HG03064 (cell line): ENCODE results near the gene FUCA2.
A peak's percentile ranks its signal among the peaks of the same experiment; 100 is the strongest.
"Not testable (repeated sequence)": the region's sequence is repeated elsewhere in the genome, so short reads cannot be mapped to it uniquely, and the experiment has no call there.

Experiments
- ATAC-seq: cut with Tn5 transposase; IDR thresholded peaks from one replicate; pipeline ENCODE4 v1.9.1; 2021; ENCODE audit warnings: low read depth; ENCODE audit not compliant: unreplicated experiment

Gene FUCA2

DNA sequence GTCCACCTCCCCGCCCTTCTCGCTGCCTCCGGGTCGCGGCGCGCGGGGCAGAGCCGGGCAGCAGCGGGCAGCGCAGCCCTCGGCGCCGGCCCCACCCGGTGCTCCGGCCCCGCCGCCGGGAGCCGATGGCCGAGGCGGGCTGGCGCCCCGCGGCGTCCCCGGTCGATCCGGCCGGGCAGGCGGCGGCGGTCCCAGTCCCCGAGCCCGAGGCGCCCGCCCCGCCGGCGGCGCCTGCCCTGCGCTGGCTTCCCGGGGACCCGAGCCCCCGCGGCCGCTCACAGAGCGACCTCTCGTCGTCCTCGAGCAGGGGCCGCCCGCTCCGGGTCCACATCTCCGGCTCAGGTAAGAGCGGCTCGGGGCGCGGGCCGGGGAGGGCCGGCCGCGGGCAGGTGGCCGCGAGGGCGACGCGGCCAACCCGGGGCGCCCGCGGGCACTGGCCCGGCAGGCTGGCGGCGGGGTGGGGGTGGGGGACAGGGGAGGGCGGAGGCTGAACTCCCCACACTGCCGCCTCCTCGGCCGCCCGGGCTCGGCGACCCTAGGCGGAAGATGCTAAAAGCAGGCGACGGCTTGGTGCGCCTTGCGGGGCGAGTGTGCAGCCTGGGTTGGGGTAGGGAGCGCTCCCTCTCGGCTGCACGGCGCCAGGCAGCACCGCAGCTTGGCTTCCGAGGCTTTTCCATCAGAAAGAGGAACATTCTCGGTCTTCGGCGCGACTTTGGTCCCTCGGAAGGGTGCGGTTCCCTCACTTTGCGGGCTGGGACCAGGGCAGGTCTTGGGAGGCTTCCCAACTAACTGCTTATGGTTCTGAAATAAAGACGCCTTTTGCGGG is 25.6 kb upstream of the FUCA2 start:
- ATAC-seq, result peak; percentile 68

DNA sequence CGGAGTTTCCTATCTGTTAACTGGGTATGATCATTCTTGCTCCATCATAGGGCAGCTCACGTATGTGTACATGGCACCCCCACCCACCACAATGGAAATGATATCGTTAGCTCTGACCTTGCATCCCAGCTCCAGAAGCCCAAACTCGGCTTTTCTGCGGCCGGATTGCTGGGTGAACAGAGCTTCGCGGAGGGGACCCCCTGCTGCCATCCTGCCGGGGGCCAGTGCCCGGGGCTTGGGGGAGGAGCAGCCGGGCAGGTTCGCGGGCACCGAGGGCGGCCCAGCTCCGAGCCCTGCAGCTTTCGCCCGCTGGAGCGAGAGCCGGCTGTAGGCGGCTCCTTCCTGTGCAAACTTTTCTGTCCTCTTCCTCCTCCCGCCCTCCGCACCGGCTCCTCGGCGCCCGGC is 24.9 kb upstream of the FUCA2 start:
- ATAC-seq, result peak; percentile 71

DNA sequence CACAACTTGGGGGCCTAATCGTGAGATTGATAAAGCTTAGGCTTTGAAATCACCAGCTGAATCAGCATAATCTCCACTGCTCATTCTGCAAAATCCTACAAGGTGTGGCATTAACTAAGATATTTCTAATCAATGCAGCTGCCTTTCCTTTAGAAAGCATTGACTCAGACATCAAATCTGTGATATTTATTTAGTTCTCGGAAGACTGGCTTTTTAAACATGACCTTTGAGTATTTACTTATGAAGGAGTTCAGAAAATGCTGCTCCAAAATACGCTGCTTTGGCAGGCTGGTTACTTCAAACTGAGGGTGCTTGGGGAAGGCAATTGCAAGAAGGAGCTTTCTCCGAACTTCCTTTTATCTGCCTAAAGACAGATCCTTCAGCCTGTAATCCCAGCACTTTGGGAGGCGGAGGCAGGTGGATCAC is 23.7 kb upstream of the FUCA2 start:
- no peak for ATAC-seq

DNA sequence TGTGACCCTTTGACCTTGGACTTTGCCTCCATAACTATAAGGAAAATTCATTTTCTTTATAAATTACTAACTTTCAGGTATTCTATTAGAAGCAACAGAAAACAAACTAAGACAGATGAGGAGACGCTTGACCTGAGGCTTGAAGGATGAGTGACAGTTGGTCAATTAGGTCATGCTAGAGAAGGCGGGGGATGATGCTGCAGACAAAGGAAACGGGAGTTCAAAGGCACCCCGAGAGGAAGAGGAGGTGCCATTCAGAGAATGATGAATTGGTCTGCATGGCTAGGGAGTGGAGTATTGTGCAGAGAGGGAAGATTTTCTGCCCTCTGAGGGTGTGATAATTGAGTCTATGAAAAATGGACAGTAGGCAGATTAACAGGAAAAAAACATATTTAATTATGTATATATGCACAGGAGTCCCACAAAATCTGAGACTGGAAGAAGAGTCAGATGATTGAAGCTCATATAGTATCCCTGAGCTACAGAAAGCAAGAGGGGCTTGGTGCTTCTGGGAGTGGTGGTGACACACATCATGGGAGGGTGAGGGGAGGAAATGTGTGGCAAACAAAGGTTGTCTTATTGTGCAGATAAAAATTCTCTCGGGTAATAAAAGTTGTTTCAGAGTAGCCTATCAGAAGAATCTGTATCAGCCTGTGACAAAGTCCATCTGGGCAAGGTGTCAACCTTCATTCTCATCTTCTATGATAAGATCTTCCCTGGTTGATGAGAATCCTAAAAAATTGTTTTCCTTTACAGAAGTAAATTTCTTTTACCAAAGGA is 20.4 kb upstream of the FUCA2 start:
- no peak for ATAC-seq

DNA sequence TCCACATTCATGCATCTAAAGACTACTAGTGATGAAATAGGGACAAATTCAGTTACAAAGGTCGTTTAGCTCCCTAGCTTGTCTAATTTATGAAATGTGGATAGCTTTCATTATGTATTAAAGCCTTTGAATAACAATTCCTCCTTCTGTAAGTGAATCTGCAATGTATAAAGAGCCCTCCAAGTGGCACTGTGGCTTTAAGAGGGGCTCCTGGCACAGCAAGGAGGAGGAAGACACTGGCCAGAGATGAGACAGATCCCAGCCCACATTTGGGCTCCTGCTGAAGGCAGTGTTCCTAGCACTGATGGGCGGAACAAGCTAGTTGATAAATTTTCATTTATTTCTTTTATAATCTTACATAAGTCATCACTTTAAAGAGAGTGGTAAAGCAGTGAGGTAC is 17.6 kb upstream of the FUCA2 start:
- no peak for ATAC-seq

DNA sequence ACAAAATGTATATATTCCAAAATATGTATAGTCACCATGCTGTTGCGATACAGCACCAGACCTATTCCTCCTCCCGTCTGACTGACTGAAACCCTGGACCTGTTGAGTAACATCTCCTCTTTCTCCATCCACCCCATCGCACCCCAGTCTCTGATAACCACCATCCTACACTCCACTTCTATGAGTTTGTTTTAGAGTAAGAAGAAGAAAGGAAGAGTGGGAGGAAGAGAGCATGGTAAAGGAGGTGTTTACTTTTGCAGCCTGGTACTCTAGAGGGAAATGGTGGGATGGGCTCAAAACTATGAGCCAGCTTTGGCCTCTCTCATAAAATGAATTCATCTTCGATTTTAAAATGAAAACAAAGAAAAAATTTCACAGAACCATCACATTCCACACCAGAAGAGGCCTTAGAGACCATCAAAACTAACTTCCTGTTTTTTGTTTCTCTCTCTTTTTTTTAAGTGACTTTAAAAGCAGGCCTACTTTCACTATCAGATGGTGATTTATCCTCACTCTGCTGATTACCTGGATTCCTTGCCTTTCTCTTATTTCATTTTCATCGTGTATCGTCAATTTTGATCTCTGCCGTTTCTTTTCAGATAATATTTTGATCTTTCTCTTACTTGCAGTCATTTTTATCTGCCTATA is 16.8 kb upstream of the FUCA2 start:
- ATAC-seq, result no peak

DNA sequence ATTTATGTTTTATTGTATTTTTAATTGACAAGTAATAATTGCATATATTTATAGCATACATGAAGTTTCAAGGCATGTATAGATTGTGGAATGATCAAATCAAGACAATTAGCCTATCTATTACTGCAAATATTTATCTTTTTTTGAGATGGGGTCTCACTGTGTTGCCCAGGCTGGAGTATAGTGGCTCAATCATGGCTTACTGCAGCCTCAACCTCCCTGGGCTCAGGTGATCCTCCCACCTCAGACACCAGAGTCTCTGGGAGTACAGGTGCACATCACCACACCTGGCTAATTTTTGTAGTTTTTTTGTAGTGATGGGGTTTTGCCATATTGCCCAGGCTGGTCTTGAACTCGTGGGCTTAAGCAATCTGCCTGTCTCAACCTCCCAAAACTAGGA is 16.2 kb upstream of the FUCA2 start:
- no peak for ATAC-seq

DNA sequence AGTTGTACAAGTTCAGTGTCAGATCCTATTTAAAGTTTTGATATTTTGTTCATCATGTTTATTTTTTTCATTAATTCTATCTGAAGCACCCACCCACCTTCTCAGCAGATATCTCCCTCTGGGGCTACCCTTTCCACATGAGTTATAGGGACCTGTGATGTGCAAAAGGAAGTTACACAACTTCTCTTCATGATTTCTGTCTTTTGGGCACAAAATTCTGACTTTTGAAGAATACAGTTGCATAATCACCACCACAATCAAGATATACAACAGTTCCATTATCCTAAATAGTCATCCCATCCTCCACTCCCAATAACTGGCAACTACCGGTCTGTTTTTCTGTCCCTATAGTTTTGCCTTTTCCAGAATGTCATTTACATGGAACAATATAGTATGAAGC is 13.8 kb upstream of the FUCA2 start:
- no peak for ATAC-seq

DNA sequence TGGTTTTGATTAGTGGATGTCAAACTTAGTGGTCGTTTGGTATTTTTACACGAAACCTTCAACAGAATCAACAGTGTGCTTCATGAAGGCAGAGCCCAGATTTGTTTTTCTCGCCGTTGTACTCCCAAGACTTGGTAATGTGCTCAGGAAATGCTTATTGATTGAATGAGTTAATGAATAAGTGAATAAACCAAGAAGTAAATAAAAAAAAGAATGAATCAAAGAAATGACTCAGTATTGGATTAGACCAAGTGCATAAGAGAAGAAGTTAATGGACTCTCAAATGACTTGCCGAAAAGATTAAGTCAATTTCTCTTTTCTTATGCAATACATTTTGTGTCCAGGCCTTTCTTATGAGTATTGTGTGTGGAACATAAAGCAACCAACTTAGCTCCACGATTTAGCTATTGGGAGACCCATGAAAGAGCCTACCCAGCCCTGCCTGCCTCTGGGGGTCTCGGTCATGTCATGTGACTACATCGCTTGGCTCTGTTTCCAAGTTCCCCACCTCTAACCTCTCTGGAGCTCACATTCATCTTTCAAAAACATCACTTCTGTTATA is 10.6 kb upstream of the FUCA2 start:
- no peak for ATAC-seq

DNA sequence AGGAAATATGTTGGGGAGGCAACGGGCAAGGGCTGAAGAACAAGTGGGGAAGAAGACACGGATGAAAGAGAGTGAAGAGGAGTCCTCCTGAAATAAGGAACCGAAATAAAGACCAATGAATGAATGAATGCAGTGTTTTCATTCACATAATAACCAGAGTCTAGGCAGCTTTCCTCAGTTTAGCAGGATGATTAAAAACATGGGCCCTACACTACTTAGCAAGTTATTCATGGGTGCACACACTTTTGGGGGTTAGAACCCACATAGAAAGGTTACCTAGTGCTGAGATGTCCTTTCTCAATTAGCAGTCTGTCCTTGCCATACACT is 5.9 kb upstream of the FUCA2 start:
- ATAC-seq, result no peak

DNA sequence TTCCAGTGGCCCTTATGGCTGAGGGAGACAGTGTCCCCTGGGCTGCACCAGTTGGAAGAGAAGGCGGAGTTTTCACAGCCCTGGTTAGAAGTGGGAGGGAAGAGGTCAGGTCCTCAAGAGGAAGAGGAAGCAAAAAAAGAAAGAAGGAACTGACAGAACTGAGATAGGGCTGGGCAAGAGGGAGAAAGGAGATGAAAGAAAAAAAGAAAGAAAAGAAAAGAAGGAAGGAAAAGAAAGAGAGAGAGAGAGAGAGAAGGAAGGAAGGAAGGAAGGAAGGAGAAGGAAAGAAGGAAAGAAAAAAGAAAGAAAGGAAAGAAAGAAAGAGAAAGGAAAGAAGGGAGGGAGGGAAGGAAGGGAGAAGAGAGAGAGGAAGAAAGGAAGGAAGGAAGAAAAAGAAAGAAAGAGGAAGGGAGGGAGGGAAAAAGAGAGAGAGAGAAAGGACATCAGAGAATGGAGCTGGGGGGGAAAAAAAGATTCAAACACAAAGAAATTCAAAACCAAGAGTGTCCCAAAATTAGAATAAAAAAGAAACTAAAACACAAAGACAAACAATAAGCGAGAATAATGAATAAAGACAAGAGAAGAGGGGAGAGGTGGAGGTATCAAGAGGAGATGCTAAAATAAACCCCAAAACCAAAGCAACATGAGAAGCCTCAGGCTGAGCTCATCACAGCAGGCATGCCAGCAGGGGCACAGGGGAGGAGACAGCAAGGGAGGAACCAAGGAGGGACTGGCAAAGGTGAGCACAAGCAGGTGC is 5.3 kb upstream of the FUCA2 start:
- ATAC-seq, result no peak

DNA sequence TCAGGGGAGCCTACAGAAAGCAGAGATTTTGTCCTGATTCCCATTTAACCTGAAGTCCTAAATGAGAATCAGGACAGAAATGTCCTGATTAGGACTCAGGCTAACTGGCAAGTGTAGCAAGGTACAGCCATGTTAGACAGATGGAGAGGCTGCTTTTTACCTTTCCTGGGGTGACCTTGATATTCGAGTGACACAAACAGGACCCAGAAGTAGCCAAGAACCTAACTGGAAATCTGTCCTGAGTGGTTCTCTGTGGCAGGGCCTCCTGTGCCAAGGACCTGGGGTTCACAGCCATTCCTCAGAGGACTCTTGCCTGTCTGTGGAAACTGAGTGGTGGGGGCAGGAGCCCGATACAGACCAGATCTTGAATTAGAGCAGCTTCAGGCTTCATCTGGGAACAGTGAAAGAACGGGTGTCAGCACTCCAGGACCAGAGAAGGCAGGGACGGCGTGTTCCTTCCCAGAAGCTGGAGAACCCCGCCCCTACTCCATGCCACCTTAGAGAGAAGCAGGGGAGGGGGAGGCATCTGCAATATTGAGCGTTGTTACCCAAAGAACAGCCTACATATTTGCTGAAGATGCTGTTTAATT is 4.3 kb upstream of the FUCA2 start:
- ATAC-seq, result no peak

DNA sequence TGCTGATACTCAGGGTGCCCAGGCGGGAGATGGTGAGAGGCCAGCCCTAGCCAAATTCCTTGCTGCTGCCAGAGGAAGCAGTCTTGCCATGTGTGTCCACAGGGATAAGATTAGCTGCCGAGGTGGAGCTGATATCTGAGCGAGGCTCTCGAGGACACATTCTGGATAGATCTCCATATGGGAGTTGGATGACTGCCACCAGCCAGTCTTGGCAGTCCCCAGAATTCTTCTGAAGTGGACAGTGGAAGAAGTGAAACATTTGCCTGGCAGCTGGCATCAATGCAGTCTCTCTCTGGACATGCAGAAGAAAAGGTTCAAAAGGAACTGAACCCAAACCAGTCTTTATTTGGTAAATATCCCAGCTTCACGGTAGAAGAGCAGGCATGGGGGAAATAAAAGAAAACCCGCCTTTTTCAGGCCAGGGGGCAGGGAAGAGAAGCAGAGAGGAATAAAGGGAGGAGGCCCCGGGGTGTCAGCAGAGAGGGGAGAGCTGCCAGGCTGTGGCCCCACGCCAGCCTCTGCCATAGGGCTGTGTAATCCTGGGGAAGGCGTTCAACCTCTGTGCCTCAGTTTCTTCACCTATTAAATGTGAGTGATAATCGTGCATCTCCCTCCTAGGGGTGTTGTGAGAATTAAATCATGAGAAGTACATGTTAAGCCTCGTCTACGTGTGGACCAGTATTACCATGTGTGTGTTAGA is 3.7 kb upstream of the FUCA2 start:
- no peak for ATAC-seq

DNA sequence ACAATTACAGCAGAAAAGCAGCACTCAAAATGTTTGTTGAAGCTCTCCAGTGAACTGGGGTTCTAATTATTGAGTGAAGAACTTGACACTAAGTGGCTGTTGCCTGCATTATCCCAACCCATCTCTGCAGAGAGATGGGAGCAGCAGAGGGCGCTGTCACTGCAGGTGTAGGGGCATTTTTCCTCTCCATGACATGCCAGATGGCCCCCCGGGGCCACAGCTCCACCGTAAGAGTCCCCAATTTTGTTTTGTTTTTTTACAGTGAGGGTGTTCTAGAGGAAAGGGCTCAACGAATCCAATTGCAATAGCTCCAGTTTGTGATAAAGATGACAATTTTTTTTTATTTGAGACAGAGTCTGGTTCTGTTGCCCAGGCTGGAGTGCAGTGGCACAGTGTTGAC is 1.9 kb upstream of the FUCA2 start:
- ATAC-seq, result no peak

DNA sequence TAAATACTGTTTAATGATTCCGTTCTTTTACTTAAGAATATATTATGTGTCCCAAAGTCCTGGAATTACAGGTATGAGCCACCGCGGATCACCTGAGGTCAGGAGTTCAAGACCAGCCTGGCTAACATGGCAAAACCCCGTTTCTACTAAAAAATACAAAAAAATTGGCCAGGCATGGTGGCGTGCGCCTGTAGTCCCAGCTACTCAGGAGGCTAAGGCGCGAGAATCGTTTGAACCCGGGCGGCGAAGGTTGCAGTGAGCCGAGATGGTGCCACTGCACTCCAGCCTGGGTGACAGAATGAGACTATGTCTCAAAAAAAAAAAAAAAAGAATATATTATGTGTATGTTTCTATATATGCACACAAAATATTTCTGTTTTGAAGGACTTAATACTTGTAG is 1.2 kb downstream of the FUCA2 start:
- not testable (repeated sequence) for ATAC-seq

DNA sequence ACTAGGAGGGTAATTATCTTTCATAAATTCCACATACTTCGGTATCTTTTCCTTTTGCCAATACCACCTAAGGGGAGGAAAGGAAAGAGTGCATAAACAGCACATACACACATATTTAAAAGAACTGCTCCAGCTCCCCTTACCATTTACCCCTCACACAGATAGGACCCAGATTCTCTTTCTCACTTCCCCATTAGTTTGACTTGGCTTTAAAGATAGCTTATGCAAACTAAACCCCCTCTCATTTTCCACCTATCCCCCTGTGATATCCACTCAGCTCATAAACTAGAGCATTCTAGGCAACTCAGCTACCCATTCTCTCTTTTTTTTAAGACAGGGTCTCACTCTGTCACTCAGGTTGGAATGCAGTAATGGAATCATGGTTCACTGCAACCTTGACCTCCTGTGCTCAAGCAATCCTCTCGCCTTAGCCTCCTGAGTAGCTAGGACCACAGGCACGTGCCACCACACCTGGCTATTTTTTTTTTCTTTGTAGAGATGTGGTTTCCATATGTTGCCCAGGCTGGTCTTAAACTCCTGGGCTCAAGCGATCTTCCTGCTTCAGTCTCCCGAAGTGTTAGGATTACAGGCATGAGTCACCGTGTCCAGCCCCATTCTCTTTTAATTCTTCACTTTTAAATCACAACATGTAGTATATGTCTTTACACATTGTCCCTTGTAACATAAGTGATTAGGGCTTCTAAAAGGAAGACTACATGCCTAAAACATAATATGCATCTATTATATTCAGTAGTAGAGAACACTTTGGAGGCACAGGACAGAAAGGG is 4.0 kb downstream of the FUCA2 start:
- ATAC-seq, result no peak

DNA sequence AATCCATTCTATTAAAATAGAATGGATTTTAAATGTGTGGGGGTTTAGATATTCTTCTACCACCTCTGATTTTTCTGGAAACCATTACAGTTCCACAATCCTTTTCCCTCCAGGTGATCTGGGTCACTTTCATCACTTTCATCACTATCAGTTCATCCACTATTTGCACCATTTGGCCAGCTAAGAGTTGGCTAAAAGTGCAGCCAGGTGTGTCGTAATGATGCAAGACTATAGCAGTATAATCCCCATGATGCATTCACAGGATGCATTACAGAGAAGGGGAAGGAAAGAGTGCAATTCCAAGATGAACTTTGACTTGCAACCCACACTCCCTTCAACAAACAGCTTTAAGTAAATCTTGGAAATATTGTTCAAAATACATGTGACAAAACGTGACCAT is 4.9 kb downstream of the FUCA2 start:
- ATAC-seq, result no peak

DNA sequence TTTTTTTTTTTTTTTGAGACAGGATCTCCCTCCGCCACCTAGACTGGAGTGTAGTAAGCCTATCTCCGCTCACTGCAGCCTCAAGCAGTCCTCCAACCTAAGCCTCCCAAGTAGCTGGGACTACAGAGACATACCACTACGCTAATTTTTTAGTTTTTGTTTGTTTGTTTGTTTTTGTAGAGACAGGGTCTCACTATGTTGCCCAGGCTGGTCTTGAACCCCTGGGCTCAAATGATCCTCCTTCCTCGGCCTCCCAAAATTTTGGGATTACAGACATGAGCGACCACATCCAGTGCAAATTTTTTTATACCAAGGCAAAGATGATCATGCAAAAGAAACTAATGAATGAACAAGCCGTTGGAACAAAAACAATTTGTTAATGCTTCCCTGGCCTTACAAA is 5.3 kb downstream of the FUCA2 start:
- no peak for ATAC-seq

DNA sequence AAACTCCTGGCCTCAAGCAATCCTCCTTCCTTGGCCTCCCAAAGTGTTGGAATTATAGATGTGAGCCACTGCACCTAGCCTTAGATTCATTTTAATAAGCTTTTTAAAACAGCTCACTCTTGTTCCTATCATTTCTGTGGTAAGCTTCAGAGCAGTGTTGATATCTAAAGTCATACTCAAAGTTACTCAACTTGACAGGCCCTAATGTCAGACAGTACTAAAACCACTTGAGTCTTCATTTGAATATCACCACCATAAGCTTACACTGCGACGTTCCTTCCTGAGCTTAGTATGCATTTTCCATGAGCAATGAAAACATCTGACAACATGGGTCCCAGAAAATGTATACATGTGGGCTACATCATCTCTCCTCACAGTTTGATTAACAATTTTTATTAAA is 6.0 kb downstream of the FUCA2 start:
- ATAC-seq, result no peak
